ENCODE data around the gene THAP5.

The THAP5 gene

GRCh38 chr7:108525985-108526767, 43.3 kb downstream of the THAP5 start, which contains the start of gene PNPLA8:
TSS of gene PNPLA8 (minus strand) at chr7:108526135. CDS start at chr7:108515491, 10,644 bp downstream.
- no peak for TF ChIP-seq CTCF (IDR thresholded peaks at IDR 0.05; ENCODE audit: low read depth, low read length, missing control alignments)
- peak; percentile 98 for DNase-seq (ENCODE audit: low read depth)
- in situ Hi-C loops (cut with HindIII; ENCODE audit: low sequenced_read_pairs): no loop called here
- peak within 1 kb of the TSS; percentile 83 for H3K4me3 ChIP-seq (ENCODE audit: low read depth, low read length)

GRCh38 chr7:108525327-108525984, 44.0 kb downstream of the THAP5 start:
- H3K4me3 ChIP-seq (ENCODE audit: low read depth, low read length): peak overlapping the region; percentile 83
- TF ChIP-seq CTCF (IDR thresholded peaks at IDR 0.05; ENCODE audit: low read depth, low read length, missing control alignments): no peak
- DNase-seq (ENCODE audit: low read depth): peak; percentile 49
- in situ Hi-C loops (cut with HindIII; ENCODE audit: low sequenced_read_pairs): no loop called here

- in situ Hi-C loops (cut with HindIII; ENCODE audit: low sequenced_read_pairs): no loop called here
- H3K4me3 ChIP-seq (ENCODE audit: low read depth, low read length): no peak overlapping the region
- DNase-seq (ENCODE audit: low read depth): no peak
- TF ChIP-seq CTCF (IDR thresholded peaks at IDR 0.05; ENCODE audit: low read depth, low read length, missing control alignments): no peak
These were observed 46.7 kb downstream of the THAP5 start for GRCh38 chr7:108522780-108523179.

- in situ Hi-C loops (cut with HindIII; ENCODE audit: low sequenced_read_pairs): no loop called here
- H3K4me3 ChIP-seq (ENCODE audit: low read depth, low read length): no peak overlapping the region
- no peak for DNase-seq (ENCODE audit: low read depth)
- no peak for TF ChIP-seq CTCF (IDR thresholded peaks at IDR 0.05; ENCODE audit: low read depth, low read length, missing control alignments)
These were observed 51.6 kb downstream of the THAP5 start for GRCh38 chr7:108517951-108518350.

- H3K4me3 ChIP-seq (ENCODE audit: low read depth, low read length): no peak overlapping the region
- in situ Hi-C loops (cut with HindIII; ENCODE audit: low sequenced_read_pairs): no loop called here
- DNase-seq (ENCODE audit: low read depth): no peak
- TF ChIP-seq CTCF (IDR thresholded peaks at IDR 0.05; ENCODE audit: low read depth, low read length, missing control alignments): no peak
These were observed 53.9 kb downstream of the THAP5 start for GRCh38 chr7:108515630-108516029.

- in situ Hi-C loops (cut with HindIII; ENCODE audit: low sequenced_read_pairs): no loop called here
- DNase-seq (ENCODE audit: low read depth): no peak
- no peak for TF ChIP-seq CTCF (IDR thresholded peaks at IDR 0.05; ENCODE audit: low read depth, low read length, missing control alignments)
These were observed 54.5 kb downstream of the THAP5 start for GRCh38 chr7:108515013-108515412.

More at GRCh38 chr7:108515013-108515412, 54.5 kb downstream of the THAP5 start:
- no peak overlapping the region for H3K4me3 ChIP-seq (ENCODE audit: low read depth, low read length)
